Natural killer cell (primary cell): Measurements from ENCODE around the gene APOA4. TPM values are rescaled to one million over a fixed set of nuclear protein-coding genes. Genes with fewer than 3 reads are reported as not detected.

Experiments used
- ATAC-seq, 3 donors: fragments of 150-1000 bp in 2 of 3; fragments of 200-7000 bp in 1 of 3; cut with Tn5 transposase; 1 replicate in 1 of 3; 2 replicates in 2 of 3; pipeline ENCODE4 v1.10.0; 2021; ENCODE audit warnings: mild to moderate bottlenecking in 2 of 3, moderate library complexity in 2 of 3
- DNase-seq, 2 donors: peaks; one replicate each; pipeline versions ENCODE4 v3.0.0 to v3.0.0-alpha.2; 2013 to 2021; ENCODE audit warnings: mixed read lengths in 1 of 2
- H3K27ac ChIP-seq: one replicate; pipeline ENCODE4 v1.5.1; 2013; ENCODE audit warnings: mild to moderate bottlenecking, low read length
- H3K27me3 ChIP-seq: one replicate; pipeline ENCODE4 v1.6.1; 2013; ENCODE audit warnings: low read length; ENCODE audit not compliant: control insufficient read depth, insufficient read depth
- H3K36me3 ChIP-seq: one replicate; pipeline ENCODE4 v1.6.1; 2013; ENCODE audit warnings: low read length; ENCODE audit not compliant: control insufficient read depth, insufficient read depth
- H3K4me1 ChIP-seq: one replicate; pipeline ENCODE4 v1.6.1; 2013; ENCODE audit warnings: low read length; ENCODE audit not compliant: control insufficient read depth, insufficient read depth
- H3K4me3 ChIP-seq: one replicate; pipeline ENCODE4 v1.5.1; 2013; ENCODE audit warnings: low read length
- H3K9me3 ChIP-seq: one replicate; pipeline ENCODE4 v1.6.1; 2013; ENCODE audit warnings: low read length; ENCODE audit not compliant: control insufficient read depth, insufficient read depth
- H3K27ac Mint-ChIP-seq, 2 donors: one replicate each; pipeline ENCODE4 v1.8.0; 2022; ENCODE audit warnings: mild to moderate bottlenecking in 2 of 2, mixed read lengths in 2 of 2, moderate library complexity in 1 of 2
- H3K27me3 Mint-ChIP-seq, 2 donors: one replicate each; pipeline ENCODE4 v1.8.0; 2022; ENCODE audit warnings: low read depth in 2 of 2, mixed read lengths in 2 of 2
- H3K36me3 Mint-ChIP-seq: one replicate; pipeline ENCODE4 v1.8.0; 2022; ENCODE audit warnings: mixed read lengths
- H3K4me1 Mint-ChIP-seq, 2 donors: one replicate each; pipeline ENCODE4 v1.8.0; 2022; ENCODE audit warnings: mixed read lengths in 2 of 2
- H3K4me3 Mint-ChIP-seq: one replicate; pipeline ENCODE4 v1.8.0; 2022; ENCODE audit warnings: mild to moderate bottlenecking, moderate library complexity, mixed read lengths
- H3K9me3 Mint-ChIP-seq, 2 donors: one replicate each; pipeline ENCODE4 v1.8.0; 2022; ENCODE audit warnings: mixed read lengths in 2 of 2
- CTCF ChIP-seq: fragments of 200-600 bp; IDR thresholded peaks from one replicate; pipeline ENCODE4 v1.8.0; 2022; ENCODE audit warnings: antibody characterized with exemption
- WGBS: methylation state at CpG from one replicate; pipeline ENCODE4 v1.1.7; 2013; ENCODE audit warnings: missing lambda C conversion rate; ENCODE audit not compliant: insufficient coverage; 5-methylcytosine and 5-hydroxymethylcytosine counted together
- intact Hi-C: fragments of 100-400 bp; cut with micrococcal nuclease; formaldehyde crosslinking; loops from one replicate; pipeline ENCODE4 v1.14.2; 2022
- total RNA-seq, 4 donors: library from RNA; stranded (reverse); fragments of 120-200 nt in 1 of 4; gene quantifications; one replicate each; pipeline versions ENCODE4 v1.2.3 to v1.2.4, GENCODE V29; 2013 to 2022

Gene APOA4
- total RNA-seq, 3 donors from 2014 or later (not counting 1 experiment from before 2014, with no cell fraction given): not detected

GRCh38 chr11:116773203-116774097 is 49.7 kb downstream of the APOA4 start:
- H3K4me1 ChIP-seq: peaks cover 15% of the 10 kb centered on the region
- ATAC-seq (peak in 2 of 3 donors; percentile 39 to 43), DNase-seq (no peak)
- no peaks in the 10 kb centered on the region for H3K27me3 Mint-ChIP-seq
- peak overlapping the region; percentile 99 for H3K4me3 Mint-ChIP-seq
- H3K27me3 ChIP-seq: no peaks in the 10 kb centered on the region
- H3K9me3 Mint-ChIP-seq: no peaks in the 10 kb centered on the region
- peaks cover 26 to 32% of the 10 kb centered on the region in 2 donors for H3K4me1 Mint-ChIP-seq
- WGBS: 1% methylated on average over 22 of the region's 25 CpGs
- H3K9me3 ChIP-seq: no peaks in the 10 kb centered on the region
- peak overlapping the region; percentile 80 for H3K27ac ChIP-seq
- H3K27ac Mint-ChIP-seq: peak overlapping the region; percentile 97 to 98
- H3K36me3 ChIP-seq: peaks cover 22% of the 10 kb centered on the region
- H3K4me3 ChIP-seq: peak overlapping the region; percentile 99
- intact Hi-C loops: loop anchor here (2.0 to 5.0 kb wide), 3 partner anchors 13 to 459 kb away; partner anchors contain the start of genes PCSK7 and RNF214
- H3K36me3 Mint-ChIP-seq: peaks cover 15% of the 10 kb centered on the region
- TF ChIP-seq CTCF: no peak

- Histone ChIP-seq H3K27ac (peak within 1 kb of the TSS; percentile 95), H3K4me1 (peaks cover 15% of the 10 kb centered on the region), H3K4me3 (peak within 1 kb of the TSS; percentile 99), H3K9me3 (no peaks in the 10 kb centered on the region), H3K36me3 (peaks cover 14% of the 10 kb centered on the region), H3K27me3 (no peaks in the 10 kb centered on the region)
- H3K27me3 Mint-ChIP-seq: no peaks in the 10 kb centered on the region
- peaks cover 26 to 32% of the 10 kb centered on the region in 2 donors for H3K4me1 Mint-ChIP-seq
- DNase-seq: peak; percentile 96
- no peak for TF ChIP-seq CTCF
- no peaks in the 10 kb centered on the region for H3K9me3 Mint-ChIP-seq
- H3K27ac Mint-ChIP-seq: peak within 1 kb of the TSS; percentile 97 to 98
- under 1% methylated on average over 73 of the region's 73 CpGs for WGBS
- ATAC-seq: peak; percentile 90 to 96 (median 93)
- intact Hi-C loops: loop anchor here (2.0 to 5.0 kb wide), 3 partner anchors 14 to 460 kb away; partner anchors contain the start of genes PCSK7 and RNF214
- H3K4me3 Mint-ChIP-seq: peak within 1 kb of the TSS; percentile 99
- H3K36me3 Mint-ChIP-seq: peaks cover 7% of the 10 kb centered on the region
Measured at GRCh38 chr11:116772443-116773202, 50.5 kb downstream of the APOA4 start, which contains the start of gene BUD13. TSS of gene BUD13 (minus strand) at chr11:116772987. CDS start at chr11:116772964, 23 bp downstream.

GRCh38 chr11:116771935-116772334 is 51.2 kb downstream of the APOA4 start:
- H3K9me3 ChIP-seq: no peaks in the 10 kb centered on the region
- intact Hi-C loops: loop anchor here (2.0 to 5.0 kb wide), 3 partner anchors 15 to 460 kb away; partner anchors contain the start of genes PCSK7 and RNF214
- no peak for DNase-seq
- H3K36me3 ChIP-seq: peaks cover 11% of the 10 kb centered on the region
- Mint-ChIP-seq H3K36me3 (peaks cover 5% of the 10 kb centered on the region), H3K27ac (peak overlapping the region; percentile 97 to 98), H3K27me3 (no peaks in the 10 kb centered on the region), H3K4me3 (peak overlapping the region; percentile 99), H3K4me1 (peaks cover 26 to 32% of the 10 kb centered on the region in 2 donors), H3K9me3 (no peaks in the 10 kb centered on the region)
- peaks cover 15% of the 10 kb centered on the region for H3K4me1 ChIP-seq
- no peaks in the 10 kb centered on the region for H3K27me3 ChIP-seq
- no peak for TF ChIP-seq CTCF
- 26% methylated on average over 1 of the region's 2 CpGs for WGBS
- ATAC-seq: no peak
- H3K4me3 ChIP-seq: peak overlapping the region; percentile 99
- peak overlapping the region; percentile 95 for H3K27ac ChIP-seq

Other genes with a start within 250 kb of the APOA4 start
- gene BUD13, start 50.3 kb downstream of the APOA4 start, total RNA-seq: 10 to 100 TPM; 13.5 to 16.0 (median 13.7) TPM
- 100 to 1,000 TPM in 1 of 3 donors, 10 to 100 TPM in 2; 92.0 to 107 (median 92.6) TPM for gene ZPR1, start 35.3 kb downstream of the APOA4 start, total RNA-seq
- gene APOA5, start 31.4 kb downstream of the APOA4 start, total RNA-seq: not detected
- not detected for gene APOC3, start 6.6 kb upstream of the APOA4 start, total RNA-seq
- gene APOA1, start 14.3 kb upstream of the APOA4 start, total RNA-seq: under 1 TPM in 2 of 3 donors, not detected in 1; 0.54 to 0.87 TPM